Measurements from ENCODE around the gene POU2AF2. TPM values are rescaled to one million over a fixed set of nuclear protein-coding genes. Genes with fewer than 3 reads are reported as not detected.
"Not testable (repeated sequence)": the region's sequence is repeated elsewhere in the genome, so short reads cannot be mapped to it uniquely, and the experiment has no call there.

POU2AF2 gene
- polyA plus RNA-seq, 3 donors: not detected

DNA sequence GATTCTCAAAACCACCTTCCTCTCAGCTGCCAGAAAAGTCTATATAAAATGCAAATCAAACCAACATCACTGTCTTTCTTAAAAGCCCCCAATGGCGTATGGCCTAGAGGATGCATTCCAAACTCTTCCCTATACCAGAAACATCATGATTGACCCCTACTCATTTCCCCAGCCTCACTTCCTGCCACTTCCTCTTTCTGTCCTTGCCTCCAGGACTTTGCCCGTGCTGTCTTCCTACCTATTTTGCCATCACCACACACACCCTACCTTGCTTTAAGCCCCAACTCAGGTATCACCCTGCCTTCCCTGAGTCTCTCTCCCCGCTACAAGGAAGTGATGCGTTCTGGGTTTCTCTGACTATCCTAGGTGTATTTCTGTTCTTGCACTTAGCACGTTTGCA, 8.1 kb downstream of the POU2AF2 start:
- no peak for DNase-seq (ENCODE audit: low read depth in 3 of 3, low spot score in 2 of 3)

DNA sequence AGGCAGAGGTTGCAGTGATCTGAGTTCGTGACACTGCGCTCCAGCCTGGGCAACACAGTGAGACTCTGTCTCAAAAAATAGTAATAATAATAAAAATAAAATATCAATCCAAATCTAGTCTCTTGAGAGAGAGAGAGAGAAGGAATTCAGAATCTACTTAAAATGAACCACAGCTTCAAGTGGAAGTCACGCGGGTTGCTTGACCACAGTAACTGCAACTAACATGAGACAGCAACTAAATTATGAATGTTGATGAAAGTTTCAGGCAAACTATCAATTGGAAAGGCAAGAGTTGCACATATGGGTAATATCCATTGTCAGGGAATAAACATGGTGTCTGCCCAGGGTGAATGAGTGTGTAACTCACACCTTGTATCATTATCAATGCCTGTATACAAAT, 12.5 kb downstream of the POU2AF2 start:
- DNase-seq (ENCODE audit: low read depth in 3 of 3, low spot score in 2 of 3): no peak

DNA sequence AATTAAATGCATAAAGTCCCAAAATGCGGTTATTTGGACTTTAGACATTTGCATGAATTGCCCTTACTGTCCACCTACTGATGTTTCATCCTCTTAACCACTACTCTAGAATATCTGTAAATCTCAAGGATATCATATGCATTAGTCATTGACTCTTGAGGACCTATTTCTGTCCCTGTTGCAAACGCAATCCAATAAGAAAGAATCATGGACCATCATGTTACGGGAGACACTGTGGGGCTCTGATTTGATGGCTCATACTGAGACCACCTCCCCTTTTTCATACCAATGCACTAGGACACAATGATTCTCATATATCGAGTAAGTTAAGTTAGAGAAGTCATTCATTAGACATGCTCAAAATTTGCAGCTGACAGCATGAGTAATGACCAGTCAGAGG, 14.4 kb downstream of the POU2AF2 start:
- DNase-seq (ENCODE audit: low read depth in 3 of 3, low spot score in 2 of 3): no peak

DNA sequence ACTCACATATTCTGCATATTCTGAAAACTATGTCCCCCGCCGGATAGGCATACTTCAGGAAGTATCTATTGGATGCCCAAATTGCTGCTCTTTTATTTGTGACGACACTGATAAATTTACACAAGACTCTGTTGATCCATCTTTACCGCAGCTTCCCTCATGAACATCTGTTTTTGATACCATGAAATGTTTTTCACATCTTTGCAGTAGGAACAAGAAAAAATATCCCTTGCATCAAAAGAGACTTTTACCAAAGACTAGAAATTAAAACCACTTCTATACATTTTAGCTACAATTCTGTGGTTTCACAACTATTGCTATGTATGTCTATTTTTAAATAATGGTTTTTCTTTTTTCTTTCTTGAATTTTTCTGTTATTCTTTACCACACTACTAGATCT, 15.3 kb downstream of the POU2AF2 start:
- DNase-seq (ENCODE audit: low read depth in 3 of 3, low spot score in 2 of 3): no peak

DNA sequence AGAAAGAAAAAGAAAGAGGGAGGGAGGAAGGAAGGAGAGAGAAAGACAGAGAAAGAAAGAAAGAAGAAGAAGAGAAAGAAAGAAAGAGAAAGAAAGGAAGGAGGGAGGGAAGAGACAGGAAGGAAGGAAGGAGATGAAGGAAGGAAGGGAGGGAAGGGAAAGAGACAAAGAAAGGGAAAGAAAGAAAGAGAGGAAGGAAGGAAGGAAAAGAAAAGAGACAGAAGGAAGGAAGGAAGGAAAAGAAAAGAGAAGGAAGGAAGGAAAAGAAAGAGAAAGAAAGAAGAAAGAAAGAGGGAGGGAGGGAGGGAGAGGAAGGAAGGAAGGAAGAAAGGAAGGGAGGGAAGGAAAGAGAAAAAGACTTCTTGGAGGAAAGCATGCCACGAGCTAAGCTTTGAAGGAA, 19.1 kb downstream of the POU2AF2 start:
- DNase-seq (ENCODE audit: low read depth in 3 of 3, low spot score in 2 of 3): no peak

DNA sequence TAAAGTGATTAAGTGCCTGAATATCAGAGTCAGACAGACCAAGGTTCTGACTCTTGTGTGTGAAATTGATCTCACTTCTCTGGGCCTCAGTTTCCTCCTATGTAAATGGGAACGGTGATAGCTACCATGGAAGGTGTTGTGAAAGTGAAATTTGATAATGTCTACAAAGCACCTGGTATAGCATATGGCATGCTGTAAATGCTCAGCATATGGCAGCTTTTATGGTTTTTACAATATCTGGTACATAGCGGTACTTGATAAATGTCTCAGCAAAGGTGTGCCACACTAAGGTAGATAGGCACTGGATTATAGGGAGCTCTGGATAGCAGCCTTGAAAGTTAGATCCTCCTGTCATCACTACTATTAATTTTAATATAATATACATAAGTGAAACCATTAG, 19.9 kb downstream of the POU2AF2 start:
- no peak for DNase-seq (ENCODE audit: low read depth in 3 of 3, low spot score in 2 of 3)

DNA sequence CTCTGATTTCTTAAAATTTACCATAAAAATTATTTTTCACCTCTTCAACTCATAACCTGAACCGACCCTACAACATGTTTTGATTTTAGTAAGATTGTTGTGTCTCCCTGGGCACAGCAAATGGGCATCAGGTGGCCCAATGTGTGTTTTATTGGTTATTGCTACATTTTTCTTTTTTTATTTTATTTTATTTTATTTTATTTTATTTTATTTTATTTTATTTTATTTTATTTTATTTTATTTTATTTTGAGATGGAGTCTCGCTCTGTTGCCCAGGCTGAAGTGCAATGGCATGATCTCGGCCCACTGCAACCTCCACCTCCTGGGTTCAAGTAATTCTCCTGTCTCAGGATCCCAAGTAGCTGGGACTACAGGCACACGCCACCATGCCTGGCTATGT, 22.8 kb downstream of the POU2AF2 start:
- not testable (repeated sequence) for DNase-seq (ENCODE audit: low read depth in 3 of 3, low spot score in 2 of 3)

DNA sequence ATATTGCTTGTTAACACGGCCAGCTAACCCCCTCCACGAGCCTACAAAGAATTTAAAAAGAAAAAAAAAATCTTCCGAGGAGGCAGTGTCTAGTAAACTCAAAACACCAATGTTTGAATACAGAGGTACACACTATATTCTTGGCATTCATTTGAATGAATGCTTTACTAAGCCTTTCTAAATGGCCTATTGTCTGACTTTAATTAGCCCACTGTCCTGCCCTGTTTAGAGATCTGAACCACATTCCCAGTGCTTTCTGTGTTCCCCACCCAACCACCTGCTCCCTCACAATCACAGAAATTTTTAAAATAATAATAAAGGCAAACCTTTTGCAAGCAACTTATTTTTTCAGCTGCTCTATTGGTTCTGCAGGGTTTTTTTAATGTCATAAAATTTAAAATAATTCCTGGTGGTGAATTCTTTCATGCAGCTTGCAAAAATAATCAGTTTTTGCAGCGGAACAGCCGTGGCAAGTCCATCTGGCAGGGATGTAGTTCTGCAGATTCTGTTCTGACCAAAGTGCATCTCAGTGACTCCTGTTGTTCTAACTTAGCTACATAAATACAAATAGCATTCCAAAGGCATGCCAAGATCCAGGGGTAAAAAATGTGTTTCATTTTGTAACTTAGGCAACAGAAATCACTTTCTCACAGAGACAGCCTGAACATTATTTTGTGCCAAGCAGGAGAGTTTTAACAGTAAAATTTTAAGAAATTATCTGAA, 23.8 kb downstream of the POU2AF2 start:
- DNase-seq (ENCODE audit: low read depth in 3 of 3, low spot score in 2 of 3): no peak

DNA sequence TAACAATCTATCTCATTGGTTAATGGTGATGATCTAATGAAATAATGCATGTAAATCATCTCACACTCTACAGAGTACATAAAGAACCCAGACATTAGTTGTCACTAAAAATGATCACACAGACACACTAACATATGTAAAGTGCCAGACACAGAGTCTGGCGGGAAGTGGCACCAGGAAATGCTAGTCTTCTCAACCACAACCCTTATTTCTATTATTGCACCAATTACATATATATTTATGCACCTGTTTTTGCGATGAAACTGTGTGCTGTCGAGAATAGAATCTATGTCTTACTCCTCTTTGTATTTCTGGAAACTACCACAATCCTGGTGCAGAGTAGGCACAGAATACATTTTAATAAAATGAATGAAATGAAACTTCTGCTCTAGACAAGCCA, 26.9 kb downstream of the POU2AF2 start:
- DNase-seq (ENCODE audit: low read depth in 3 of 3, low spot score in 2 of 3): no peak

DNA sequence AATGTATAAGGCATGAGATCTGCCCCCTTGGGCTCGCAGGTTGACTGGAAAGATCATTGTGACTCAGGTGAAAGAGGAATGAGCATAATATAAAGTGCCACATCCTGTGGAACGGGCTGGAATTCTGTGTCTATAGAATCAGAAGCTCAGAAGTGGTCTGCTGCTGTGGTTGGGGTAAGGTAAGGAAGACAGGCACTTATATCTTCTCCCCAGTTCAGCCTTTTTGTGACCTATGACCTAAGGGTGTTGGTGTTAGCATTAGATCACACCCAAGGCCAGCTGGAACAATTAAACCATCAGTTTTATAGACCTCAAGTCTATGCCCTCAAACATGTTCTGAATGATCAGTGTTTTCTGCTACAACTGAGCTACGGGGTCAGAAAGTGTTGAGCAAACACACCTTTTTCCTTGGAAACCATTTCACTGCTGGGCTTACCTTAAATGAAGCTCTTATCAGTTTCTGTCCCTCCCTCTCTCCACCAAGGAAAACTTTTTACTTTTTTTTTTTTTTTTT, 37.1 kb downstream of the POU2AF2 start:
- no peak for DNase-seq (ENCODE audit: low read depth in 3 of 3, low spot score in 2 of 3)

DNA sequence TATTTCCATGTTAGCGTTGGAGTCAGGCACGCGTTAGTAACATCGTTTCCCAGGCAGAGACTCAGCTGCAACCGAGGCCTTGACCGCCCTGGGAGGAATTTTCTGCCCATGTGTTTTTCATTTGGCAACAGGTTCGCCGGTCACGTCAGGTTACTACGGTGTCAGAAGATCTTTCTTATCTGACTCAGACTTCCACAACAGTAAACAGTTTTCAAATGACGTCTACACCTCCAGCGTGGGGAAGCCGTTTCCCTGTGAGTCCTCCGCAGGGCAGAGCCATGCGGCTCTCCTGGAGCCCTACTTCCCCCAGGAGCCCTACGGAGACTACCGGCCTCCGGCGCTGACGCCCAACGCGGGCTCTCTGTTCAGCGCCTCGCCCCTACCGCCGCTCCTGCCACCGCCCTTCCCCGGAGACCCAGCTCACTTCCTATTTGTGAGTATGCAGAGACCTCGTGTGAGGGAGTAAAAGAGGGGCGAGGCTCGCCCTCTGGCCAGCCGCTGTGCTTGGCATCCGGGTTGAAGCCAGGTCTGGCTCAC, 38.5 kb downstream of the POU2AF2 start:
- DNase-seq (ENCODE audit: low read depth in 3 of 3, low spot score in 2 of 3): no peak

DNA sequence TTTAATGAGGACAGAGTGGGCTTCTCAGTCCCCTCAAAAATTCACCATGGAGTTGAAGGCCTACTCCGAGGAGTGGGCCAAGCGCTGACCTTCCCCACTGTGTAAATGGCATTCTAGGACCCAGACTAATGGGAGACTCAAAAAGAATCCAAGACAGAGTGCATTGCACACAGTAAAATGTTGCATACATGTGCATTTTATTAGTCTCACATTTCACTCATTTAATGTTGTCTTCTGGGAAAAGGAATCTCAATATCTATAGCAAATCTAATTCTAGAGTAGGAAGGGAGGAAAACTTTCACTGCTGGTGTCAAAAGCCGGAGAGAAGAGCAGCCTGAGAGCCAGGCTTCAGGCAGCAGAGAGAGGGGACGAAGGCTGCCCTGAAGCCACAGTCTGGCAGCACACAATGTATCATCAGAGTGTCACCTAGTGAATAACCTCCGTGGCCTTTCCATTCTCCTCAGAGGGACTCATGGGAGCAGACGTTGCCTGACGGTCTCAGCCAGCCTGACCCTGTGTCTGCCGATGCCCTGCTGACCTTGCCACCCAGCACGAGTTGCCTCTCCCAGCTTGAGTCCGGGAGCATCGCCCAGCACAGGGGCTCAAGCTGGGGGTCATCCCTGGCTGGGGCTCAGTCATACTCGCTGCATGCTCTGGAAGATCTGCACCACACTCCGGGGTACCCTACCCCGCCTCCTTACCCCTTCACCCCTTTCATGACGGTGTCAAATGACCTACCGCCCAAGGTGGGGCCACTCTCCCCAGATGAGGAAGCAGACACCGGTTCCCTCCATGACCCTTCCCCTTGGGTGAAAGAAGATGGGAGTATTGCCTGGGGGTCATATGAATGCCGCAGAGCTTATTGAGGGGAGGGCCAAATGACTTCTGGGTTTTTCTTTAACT, 39.9 kb downstream of the POU2AF2 start:
- no peak for DNase-seq (ENCODE audit: low read depth in 3 of 3, low spot score in 2 of 3)

DNA sequence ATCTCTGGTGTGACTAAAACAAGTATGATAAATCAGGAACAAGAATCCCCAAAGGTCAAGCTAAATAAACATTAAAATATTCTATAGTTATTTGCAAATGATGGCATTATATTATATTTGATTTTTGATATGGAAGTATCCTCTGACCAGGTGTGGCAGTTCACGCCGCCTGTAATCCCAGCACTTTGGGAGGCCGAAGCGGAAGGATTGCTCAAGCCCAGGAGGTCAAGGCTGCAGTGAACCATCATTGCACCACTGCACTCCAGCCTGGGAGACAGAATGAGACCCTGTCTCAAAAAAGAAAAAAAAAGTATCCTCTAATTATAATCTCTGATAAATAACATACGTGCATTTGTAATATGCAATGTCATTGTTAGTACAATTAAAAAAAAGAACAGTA, 46.2 kb downstream of the POU2AF2 start:
- DNase-seq (ENCODE audit: low read depth in 3 of 3, low spot score in 2 of 3): no peak

DNA sequence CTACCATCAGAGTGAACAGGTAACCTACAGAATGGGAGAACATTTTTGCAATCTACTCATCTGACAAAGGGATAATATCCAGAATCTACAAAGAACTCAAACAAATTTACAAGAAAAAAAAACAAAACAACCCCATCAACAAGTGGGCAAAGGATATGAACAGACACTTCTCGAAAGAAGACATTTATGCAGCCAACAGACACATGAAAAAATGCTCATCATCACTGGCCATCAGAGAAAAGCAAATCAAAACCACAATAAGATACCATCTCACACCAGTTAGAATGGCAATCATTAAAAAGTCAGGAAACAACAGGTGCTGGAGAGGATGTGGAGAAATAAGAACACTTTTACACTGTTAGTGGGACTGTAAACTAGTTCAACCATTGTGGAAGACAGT, 46.9 kb downstream of the POU2AF2 start:
- DNase-seq (ENCODE audit: low read depth in 3 of 3, low spot score in 2 of 3): not testable (repeated sequence)

DNA sequence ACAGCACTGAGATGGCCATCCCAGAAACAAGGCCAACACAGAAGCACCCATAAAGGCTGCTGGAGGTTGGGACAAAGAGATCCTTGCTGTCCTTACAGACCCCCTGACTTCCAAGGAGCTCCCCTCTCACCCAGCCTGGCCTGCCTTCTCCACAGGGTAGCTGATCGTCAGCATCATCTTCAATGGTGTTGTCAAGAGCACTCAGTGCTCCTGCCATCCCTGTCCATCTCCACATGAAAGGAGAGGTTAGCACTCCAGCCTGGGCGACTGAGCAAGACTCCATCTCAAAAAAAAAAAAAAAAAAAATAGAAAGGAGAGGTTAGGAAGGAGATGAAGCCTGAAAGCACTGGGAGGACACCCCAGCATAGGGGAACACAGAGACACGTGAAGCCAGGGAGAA, 50.7 kb downstream of the POU2AF2 start:
- DNase-seq (ENCODE audit: low read depth in 3 of 3, low spot score in 2 of 3): no peak

DNA sequence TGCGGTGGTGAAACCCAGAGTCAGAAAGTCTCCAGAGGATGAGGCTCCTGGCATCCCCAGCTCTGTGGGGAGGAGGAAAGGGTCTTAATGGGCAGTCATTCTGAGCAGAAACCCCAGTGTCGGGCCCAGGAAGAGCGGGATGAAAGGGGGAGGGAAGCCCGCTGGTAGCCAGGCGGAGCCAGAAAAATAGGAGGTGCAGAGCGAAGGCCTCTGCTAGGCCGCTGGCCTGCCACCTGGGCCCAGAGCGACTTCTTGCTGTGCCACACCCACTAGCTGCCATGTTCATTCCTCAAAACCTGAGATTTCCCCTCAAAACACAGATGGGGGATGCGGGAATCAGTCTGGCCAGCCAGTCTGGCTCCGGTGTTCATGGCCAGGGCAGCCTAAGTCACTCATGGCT, 52.2 kb downstream of the POU2AF2 start:
- DNase-seq (ENCODE audit: low read depth in 3 of 3, low spot score in 2 of 3): no peak

DNA sequence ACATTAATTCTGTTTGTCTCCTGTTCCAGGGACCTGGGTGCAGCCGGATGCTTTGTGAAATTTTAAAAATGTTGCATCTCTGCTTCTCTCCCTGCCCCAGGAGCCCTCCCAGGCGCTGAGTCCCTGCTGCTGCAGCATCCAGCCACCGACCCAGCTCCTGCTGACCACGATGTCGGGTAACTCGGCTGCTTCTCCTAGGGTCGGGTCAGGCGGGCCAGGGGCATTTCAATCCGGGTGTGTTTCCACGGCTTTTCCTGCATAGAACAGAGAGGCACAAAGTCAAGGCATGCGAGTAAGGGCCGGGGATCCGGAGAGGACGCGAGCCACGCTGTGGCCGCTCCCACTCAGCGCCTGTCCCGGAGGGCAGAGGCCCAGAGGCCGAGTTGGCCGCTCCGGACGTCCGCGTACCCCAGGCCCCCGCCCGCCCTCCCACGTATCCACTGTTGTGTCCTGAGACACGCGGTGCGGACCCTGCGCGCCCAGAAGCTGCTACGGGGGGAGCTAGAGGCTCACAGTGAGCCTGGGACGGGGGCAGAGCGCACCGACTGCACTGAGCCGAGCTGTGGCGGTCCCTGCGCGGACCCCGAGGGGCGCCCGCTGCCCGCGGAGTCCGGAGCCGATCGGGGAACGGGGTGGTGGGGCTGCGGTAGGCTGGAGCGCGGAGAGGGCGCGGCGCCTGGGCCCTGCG, 53.0 kb downstream of the POU2AF2 start, which contains the start of gene POU2AF3:
TSS of gene POU2AF3 (plus strand) at position 134 of the 688 bp plus-strand sequence. CDS start at position 170, 36 bp downstream.
- DNase-seq (ENCODE audit: low read depth in 3 of 3, low spot score in 2 of 3): no peak

DNA sequence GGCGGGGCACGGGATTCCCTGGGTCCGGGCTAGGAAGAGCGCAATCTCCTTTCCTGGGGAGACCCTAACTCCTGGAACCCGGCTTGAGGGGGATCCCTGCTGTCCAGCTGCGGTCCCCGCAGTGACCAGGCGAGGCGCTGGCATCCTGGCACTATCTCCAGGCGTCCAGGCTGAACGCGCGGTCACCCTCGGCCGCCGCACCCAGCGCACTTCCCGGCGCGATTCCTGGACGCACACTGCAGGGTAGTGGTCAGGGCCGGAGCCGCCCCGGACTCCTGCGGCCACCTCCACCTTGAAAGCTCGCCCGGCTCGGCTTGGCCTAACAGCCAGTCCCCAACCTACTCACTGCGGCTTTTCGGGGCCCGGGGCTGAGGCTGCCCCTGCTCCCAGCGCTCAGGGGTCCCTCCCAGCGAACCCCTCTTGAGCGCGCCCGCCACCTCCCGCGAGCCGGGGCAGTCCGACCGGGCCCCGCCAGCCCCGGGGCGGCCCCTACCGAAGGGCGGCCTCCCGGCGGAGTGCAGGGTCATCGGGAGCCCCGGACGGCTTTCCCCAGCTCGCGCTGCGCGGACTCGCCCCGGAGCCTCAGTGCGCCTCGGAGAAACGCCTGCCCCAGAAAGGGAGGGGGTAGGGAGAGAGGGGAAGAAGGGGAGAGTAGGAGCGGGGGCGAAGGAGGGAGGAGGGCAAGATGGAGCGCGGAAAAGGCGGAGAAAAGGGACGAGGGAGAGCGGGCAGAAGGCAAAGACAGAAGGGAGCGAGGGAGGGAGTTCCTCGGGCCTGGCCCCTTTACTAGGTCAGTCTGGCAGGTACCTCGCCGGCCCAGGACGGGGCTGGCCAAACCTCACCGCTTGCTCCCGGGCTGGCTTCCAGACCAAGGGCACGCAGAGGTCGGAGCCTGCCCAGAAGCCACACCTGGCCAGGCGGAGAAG, 53.8 kb downstream of the POU2AF2 start:
- peak in 2 of 3 donors; percentile 44 to 48 for DNase-seq (ENCODE audit: low read depth in 3 of 3, low spot score in 2 of 3)

DNA sequence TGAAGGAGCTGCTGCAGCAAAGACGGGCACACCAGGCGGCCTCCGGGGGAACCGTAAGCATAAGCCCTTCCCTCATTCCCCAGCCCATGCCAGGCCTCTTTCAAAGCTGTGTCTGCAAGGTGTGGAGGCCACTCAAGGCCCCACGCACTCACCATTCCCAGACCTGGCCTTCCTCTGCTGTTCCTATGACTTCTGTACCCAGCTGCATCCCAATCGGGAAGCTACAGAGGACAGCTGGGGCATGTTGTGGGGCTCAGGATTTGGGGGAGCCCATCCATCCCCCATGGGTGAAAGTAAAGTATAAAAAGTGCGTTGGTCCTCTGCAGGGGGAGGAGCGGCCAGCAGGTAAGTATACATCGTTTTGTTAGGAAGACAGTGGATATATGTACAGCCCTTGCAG, 55.0 kb downstream of the POU2AF2 start:
- no peak for DNase-seq (ENCODE audit: low read depth in 3 of 3, low spot score in 2 of 3)

Measured in right renal cortex interstitium (tissue), 3 donors.